ENCODE data around the gene PCDH11X.
"Not testable (repeated sequence)": the region's sequence is repeated elsewhere in the genome, so short reads cannot be mapped to it uniquely, and the experiment has no call there.

DNA sequence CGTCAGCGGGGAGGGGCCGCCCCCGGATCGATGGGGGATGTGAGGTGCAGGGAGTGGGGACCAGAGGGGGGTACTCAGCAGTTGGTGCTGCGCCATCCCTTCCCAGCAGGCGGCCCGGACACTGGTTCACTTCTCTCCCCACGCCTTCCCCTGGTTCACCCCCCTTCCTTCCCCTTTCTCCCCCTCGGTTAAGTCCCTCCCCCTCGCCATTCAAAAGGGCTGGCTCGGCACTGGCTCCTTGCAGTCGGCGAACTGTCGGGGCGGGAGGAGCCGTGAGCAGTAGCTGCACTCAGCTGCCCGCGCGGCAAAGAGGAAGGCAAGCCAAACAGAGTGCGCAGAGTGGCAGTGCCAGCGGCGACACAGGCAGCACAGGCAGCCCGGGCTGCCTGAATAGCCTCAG, at the start of gene PCDH11X:
- TF ChIP-seq CTCF (conservative IDR thresholded peaks at IDR 0.05; ENCODE audit: low read length); EZH2phosphoT487 (IDR thresholded peaks at IDR 0.05; ENCODE audit: borderline replicate concordance, low read depth, low read length): not testable (repeated sequence)

Data from OCI-LY7 (cell line).